ENCODE measurements around the gene SYNGR1. TPM values are rescaled to one million over a fixed set of nuclear protein-coding genes. Genes with fewer than 3 reads are reported as not detected.

Gene SYNGR1
- polyA plus RNA-seq, 6 donors from 2014 or later = 2.6 to 11.9 (median 4.6) TPM

DNA sequence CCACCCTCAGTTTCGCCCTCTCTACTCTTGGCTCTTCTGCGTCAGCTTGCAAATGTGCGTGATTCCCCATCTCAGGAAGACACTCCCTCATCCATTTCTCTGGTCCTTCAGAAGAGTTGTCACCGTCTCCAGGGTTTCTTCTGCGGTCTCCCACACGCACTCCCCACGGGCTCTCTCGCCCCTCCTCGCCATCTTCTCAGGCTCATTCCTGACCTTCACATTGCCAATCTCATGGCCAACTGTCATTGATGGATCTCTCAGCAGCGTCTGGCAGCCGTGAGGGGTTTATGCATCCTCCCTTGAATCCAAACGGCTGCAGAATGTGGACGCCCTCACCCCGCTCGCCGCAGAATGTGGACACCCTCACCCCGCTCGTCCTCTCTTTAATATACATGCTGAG lies 10.5 kb downstream of the SYNGR1 start:
- peaks cover 10 to 28% (median 25%) of the 10 kb centered on the region in 3 donors for H3K4me1 Mint-ChIP-seq
- H3K4me3 Mint-ChIP-seq = no peak overlapping the region
- DNase-seq (no peak), ATAC-seq (ENCODE audit: low read depth in 2 of 2) (no peak)
- H3K36me3 Mint-ChIP-seq = no peaks in the 10 kb centered on the region
- H3K9me3 Mint-ChIP-seq = no peaks in the 10 kb centered on the region
- no peak overlapping the region for H3K27ac Mint-ChIP-seq
- H3K27me3 Mint-ChIP-seq = peaks cover 0 to 11% (median 8%) of the 10 kb centered on the region in 3 donors

DNA sequence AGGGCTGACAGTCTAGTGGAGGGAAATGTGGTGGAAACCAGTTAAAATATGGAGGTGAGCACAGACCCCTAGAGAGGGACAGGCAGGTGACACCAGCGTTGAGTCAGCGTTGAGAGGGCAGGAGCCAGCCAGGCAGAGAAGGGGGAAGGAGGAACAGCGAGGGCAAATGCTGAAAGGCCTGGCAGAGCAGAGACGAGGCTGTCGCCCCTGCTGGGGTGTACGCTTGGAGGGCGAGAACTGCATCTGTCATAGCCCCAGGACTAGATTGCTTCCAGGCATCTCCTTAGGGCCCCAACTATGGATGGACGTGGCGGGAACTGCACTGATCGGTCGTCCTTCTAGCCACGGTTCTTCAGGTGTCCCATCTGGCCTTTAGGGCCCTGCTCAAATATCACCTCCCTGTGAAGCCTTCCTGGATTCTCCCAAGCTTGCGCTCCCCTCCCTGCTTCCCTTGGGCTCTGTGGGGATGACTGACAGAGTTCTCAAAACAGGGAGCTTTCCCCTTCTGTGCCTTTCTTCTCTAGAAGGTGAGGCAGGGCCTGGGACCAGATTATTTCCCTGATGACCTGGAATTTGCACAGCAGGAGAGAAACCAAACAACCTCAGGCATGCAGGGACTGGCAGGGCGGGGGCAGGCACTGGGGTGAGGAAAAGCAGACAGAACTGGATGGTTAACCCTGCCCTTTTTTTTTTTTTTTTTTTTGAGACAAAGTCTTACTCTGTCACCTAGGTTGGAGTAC lies 11.1 kb downstream of the SYNGR1 start:
- H3K27ac Mint-ChIP-seq = peak overlapping the region in 1 of 6 donors; percentile 18
- peaks cover 15 to 32% (median 31%) of the 10 kb centered on the region in 3 donors for H3K4me1 Mint-ChIP-seq
- H3K36me3 Mint-ChIP-seq = no peaks in the 10 kb centered on the region
- peaks cover 0 to 11% (median 8%) of the 10 kb centered on the region in 3 donors for H3K27me3 Mint-ChIP-seq
- DNase-seq (no peak), ATAC-seq (ENCODE audit: low read depth in 2 of 2) (no peak)
- no peak overlapping the region for H3K4me3 Mint-ChIP-seq
- H3K9me3 Mint-ChIP-seq = no peaks in the 10 kb centered on the region

DNA sequence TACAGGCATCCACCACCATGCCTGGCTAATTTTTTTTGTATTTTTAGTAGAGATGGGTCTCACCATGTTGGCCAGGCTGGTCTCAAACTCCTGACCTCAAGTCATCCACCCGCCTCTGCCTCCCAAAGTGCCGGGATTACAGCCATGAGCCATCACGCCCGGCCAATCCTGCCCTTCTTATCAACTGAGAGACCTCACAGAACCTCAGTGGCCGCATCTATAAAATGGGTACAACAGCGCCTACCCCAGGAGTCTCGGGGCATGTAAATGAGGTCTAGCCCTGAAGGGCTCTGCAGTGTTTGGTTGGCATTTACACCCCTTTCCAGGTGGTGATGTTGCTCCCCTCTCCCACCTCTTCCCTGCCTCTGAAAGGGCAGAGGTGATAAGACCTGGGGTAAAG lies 11.7 kb downstream of the SYNGR1 start:
- ATAC-seq (ENCODE audit: low read depth in 2 of 2) = no peak
- Mint-ChIP-seq H3K4me3 (no peak overlapping the region), H3K27me3 (peaks cover 0 to 11% (median 8%) of the 10 kb centered on the region in 3 donors), H3K9me3 (no peaks in the 10 kb centered on the region), H3K4me1 (peaks cover 14 to 33% (median 32%) of the 10 kb centered on the region in 3 donors), H3K36me3 (no peaks in the 10 kb centered on the region), H3K27ac (no peak overlapping the region)
- DNase-seq = no peak

DNA sequence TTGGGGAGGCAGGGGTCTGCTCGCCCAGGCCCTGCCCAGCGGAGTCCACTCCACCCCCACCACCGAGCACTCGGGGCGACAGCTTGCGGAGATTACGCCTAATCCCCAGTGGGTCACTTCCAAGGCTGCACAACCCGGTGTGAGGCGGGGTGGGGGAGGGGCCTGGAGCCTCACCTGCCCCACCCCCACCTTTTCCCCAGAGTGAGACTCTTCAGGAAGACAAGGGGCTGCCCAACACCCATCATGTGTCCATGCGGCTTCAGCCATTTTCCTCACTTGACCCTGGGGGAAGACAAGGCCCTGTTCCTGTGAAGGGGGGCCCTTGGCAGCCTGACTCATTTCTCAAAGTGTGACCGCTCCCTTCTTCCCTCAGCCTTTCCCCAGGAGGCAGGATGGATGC lies 12.5 kb downstream of the SYNGR1 start:
- ATAC-seq (ENCODE audit: low read depth in 2 of 2) (no peak), DNase-seq (no peak)
- Mint-ChIP-seq H3K4me3 (no peak overlapping the region), H3K27me3 (peaks cover 0 to 11% (median 8%) of the 10 kb centered on the region in 3 donors), H3K9me3 (no peaks in the 10 kb centered on the region), H3K27ac (no peak overlapping the region), H3K4me1 (peaks cover 19 to 41% (median 39%) of the 10 kb centered on the region in 3 donors), H3K36me3 (no peaks in the 10 kb centered on the region)

DNA sequence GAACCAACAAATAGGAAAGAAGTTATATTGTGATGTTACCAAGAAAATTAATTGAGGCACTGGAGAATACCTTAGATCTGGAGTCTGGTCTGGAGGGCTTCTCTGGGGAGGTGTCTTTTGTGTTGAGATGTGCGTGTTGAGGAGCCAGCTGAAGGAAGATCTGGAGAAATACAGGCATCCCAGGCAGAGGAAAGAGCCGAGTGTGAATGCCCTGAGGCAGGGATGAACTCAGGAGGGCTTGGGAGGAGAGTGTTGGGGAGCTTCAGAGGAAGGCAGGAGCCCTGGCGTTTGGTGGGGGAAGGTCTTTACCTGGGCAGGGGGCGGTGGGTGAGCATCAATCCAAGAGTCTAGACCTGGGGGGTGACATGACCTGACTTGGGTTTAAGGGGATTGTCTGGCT lies 13.1 kb downstream of the SYNGR1 start:
- H3K27ac Mint-ChIP-seq = peak overlapping the region in 1 of 6 donors; percentile 82
- no peaks in the 10 kb centered on the region for H3K9me3 Mint-ChIP-seq
- ATAC-seq (ENCODE audit: low read depth in 2 of 2) (no peak), DNase-seq (no peak)
- H3K36me3 Mint-ChIP-seq = no peaks in the 10 kb centered on the region
- H3K27me3 Mint-ChIP-seq = peaks cover 0 to 11% (median 8%) of the 10 kb centered on the region in 3 donors
- no peak overlapping the region for H3K4me3 Mint-ChIP-seq
- H3K4me1 Mint-ChIP-seq = peaks cover 19 to 44% (median 39%) of the 10 kb centered on the region in 3 donors

DNA sequence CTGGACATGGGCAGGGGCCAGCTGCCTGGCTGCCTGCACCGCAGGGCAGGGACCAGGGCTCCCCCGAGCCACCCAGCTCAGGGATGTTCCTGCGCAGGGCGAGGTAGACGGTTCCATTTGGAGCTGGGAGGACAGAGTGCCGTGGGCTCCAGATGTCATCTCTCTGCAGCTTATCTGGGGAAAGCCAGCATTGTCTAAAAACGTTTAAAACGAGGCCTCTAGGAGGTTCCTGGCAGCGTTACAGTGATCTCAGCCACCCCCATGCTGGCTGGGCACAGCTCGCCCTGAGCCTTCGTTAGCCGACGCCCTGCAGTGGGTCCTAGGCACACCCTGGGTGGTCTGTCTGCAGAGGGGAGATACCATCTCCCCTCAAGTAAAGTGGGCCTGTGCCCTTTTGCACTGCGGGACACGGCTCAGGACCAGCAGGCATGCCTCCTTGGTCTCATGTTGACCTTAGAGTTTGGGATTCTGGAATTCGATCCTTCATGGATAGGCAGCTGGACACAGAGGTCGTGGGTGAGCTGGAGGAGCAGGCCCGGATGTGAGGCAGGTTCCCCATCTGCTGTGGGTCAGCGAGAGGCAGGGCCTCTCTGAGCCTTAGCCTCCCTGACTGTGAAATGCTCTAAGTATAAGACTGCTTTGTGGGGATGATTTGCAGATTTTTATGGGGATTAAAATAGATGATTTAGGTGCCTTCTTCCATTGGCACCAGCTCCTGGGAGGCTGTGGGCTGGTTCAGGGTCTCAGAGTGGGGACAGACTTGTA lies 14.1 kb downstream of the SYNGR1 start:
- Mint-ChIP-seq H3K36me3 (no peaks in the 10 kb centered on the region), H3K9me3 (no peaks in the 10 kb centered on the region), H3K27me3 (peaks cover 0 to 11% (median 8%) of the 10 kb centered on the region in 3 donors), H3K4me1 (peaks cover 27 to 54% (median 44%) of the 10 kb centered on the region in 3 donors), H3K4me3 (no peak overlapping the region), H3K27ac (peak overlapping the region in 3 of 6 donors; percentile 28 to 48 (median 48))
- DNase-seq (no peak), ATAC-seq (ENCODE audit: low read depth in 2 of 2) (no peak)

DNA sequence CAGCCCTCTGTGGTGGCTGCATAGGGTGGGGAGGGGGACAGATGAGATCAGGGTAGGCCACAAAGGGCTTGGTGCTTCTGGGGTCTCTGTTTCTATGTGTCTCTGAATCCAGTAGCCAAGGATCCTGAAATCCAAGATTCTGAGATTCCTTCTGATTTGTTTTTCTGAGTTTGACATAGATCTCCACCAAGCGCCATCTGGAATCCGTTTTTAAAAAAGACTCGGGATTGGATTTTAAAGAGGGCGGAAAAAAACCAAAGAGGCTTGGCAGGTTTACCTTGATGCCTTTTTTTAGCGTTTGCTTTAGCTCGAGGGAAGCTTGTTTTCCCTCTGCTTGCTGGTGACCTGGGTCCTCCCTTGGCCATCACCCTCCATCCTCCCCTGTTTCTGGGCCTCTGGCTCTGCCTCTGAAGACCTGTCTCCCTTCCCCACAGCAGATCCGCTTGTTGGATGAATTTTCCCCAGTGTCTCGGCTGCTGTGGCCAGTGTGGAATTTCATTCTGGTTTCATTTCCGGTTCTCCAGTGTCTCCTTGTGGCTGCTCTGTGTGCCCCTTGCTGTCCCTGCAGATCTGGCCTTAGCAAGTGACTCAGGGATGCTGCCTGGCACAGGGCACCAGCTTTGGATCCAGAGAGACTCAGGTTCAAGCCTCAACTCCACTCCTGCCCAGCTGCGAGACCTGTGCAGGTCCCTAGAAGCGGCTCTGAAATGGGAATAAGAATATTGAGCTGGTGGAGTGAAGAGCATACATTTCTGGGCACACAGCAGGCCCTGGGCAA lies 15.1 kb downstream of the SYNGR1 start:
- DNase-seq = no peak
- H3K27me3 Mint-ChIP-seq = peaks cover 0 to 11% (median 8%) of the 10 kb centered on the region in 3 donors
- peaks cover 31 to 59% (median 42%) of the 10 kb centered on the region in 3 donors for H3K4me1 Mint-ChIP-seq
- no peak for ATAC-seq (ENCODE audit: low read depth in 2 of 2)
- no peaks in the 10 kb centered on the region for H3K9me3 Mint-ChIP-seq
- H3K27ac Mint-ChIP-seq = peak overlapping the region in 4 of 6 donors; percentile 28 to 81 (median 56)
- no peaks in the 10 kb centered on the region for H3K36me3 Mint-ChIP-seq
- peak overlapping the region in 1 of 8 donors; percentile 8 for H3K4me3 Mint-ChIP-seq

DNA sequence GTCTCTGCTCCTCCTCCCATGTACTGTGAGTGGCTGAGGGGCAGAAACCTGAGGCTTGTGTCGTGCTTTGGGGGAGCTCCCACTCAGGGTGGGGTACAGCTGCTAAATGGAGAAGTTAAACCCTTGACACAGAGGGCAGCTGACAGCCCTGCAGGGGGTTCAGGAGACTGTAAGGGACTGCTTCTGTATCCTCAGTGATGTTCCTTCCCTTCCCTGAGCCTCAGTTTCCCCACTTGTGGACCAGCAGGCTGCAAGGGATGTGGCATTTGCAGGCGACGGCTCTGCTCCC lies 15.6 kb downstream of the SYNGR1 start:
- H3K9me3 Mint-ChIP-seq = no peaks in the 10 kb centered on the region
- H3K27ac Mint-ChIP-seq = peak overlapping the region in 2 of 6 donors; percentile 48 to 65
- H3K36me3 Mint-ChIP-seq = no peaks in the 10 kb centered on the region
- H3K27me3 Mint-ChIP-seq = peaks cover 0 to 11% (median 8%) of the 10 kb centered on the region in 3 donors
- H3K4me1 Mint-ChIP-seq = peaks cover 31 to 54% (median 36%) of the 10 kb centered on the region in 3 donors
- ATAC-seq (ENCODE audit: low read depth in 2 of 2) (peak; percentile 73 to 85), DNase-seq (no peak)
- H3K4me3 Mint-ChIP-seq = peak overlapping the region in 2 of 8 donors; percentile 8 to 70

DNA sequence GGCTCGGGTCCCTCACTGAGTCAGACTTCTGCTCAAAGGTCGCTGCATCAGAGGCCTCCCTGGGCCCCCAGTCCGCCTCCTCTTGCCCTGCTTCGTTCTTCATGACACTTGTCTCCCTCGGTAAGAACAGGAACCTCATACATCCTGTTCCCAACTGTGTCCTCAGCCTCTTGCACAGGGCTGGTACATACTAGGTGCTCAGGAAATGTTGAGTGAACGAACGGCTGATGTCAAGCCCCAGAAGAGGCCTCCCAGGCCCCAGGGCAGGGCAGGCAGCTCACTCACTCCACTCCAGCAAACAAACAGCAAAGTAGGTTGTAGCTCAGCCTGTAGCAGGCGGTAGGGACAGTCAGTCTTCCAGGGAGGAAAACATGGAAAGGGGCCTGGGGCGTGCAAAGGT lies 17.2 kb downstream of the SYNGR1 start:
- Mint-ChIP-seq H3K36me3 (no peaks in the 10 kb centered on the region), H3K9me3 (peaks cover 0 to 2% (median 0%) of the 10 kb centered on the region in 7 donors), H3K4me1 (peaks cover 31 to 49% (median 34%) of the 10 kb centered on the region in 3 donors), H3K27me3 (peaks cover 0 to 11% (median 8%) of the 10 kb centered on the region in 3 donors), H3K27ac (peak overlapping the region in 3 of 6 donors; percentile 60 to 83 (median 82)), H3K4me3 (no peak overlapping the region)
- ATAC-seq (ENCODE audit: low read depth in 2 of 2) = no peak
- DNase-seq = no peak

DNA sequence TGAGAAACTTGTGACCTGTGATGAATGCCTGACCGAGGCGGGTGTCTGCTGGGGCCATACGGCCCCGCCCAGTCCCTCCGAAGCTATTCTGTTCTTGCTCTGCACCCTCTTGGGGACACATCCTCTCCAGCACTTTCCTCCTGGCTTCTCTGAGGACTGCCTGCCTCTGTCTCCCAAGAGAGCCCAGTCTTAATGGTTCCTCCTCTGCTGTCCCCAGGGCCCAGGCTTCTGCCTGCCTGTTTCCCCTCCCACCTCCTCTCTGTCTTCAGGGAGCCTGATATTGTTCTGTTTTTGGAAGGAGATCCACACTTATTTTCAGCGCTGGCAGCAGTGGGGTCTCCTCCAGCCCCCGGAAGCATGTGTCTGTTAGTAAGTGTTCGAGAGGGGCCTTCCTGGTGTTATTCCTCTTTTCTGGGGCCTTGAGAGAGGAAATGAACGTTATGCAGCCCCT lies 18.7 kb downstream of the SYNGR1 start:
- H3K4me3 Mint-ChIP-seq = no peak overlapping the region
- H3K9me3 Mint-ChIP-seq = peaks cover 0 to 5% (median 0%) of the 10 kb centered on the region in 7 donors
- peaks cover 0 to under 1% (median 0%) of the 10 kb centered on the region in 3 donors for H3K27me3 Mint-ChIP-seq
- no peaks in the 10 kb centered on the region for H3K36me3 Mint-ChIP-seq
- DNase-seq (no peak), ATAC-seq (ENCODE audit: low read depth in 2 of 2) (peak; percentile 13 to 16)
- peak overlapping the region in 4 of 6 donors; percentile 7 to 87 (median 50) for H3K27ac Mint-ChIP-seq
- H3K4me1 Mint-ChIP-seq = peaks cover 25 to 41% (median 31%) of the 10 kb centered on the region in 3 donors

DNA sequence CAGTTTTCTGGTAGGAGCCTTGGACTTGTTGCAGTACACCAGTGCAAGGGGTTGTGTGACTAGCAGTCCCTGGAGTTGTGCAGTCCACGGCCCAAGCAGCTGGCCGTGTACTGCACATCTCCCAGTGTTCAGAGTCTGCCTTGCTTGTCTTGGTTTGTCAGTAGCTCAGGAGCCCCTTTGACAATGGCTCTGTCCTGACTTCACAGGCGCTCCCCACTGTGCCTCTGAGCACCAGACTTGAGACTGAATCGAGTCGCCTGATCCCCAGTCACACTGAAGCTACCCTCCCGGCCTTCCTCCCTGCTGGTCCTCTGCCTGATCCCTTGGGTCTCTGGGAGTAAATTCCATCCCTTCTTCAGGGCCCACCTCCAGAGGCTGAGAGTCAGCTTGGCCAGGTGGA lies 19.4 kb downstream of the SYNGR1 start:
- Mint-ChIP-seq H3K27ac (peak overlapping the region in 2 of 6 donors; percentile 46 to 91), H3K27me3 (no peaks in the 10 kb centered on the region), H3K4me1 (peaks cover 23 to 41% (median 31%) of the 10 kb centered on the region in 3 donors), H3K36me3 (no peaks in the 10 kb centered on the region), H3K9me3 (peaks cover 0 to 5% (median 0%) of the 10 kb centered on the region in 7 donors), H3K4me3 (no peak overlapping the region)
- DNase-seq (no peak), ATAC-seq (ENCODE audit: low read depth in 2 of 2) (no peak)

DNA sequence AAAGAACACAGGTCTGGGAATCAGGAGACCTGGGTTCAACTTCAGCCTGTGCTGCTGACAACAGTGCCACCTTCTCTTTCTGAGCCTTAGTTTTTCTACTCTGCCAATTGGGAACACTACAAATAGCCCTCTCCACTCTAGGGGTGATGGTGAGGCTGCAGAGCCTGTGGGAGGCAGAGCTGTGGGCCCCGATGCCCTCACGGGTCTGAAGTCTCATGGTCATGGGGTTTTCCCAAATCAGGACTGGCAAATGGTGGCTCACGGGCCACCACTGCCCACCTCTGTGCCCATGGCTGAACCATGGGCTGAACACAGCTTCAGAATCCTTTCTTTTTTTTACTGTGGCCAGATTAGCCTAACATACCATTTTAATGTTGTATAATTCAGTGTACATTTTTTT lies 19.8 kb downstream of the SYNGR1 start:
- peak overlapping the region in 2 of 6 donors; percentile 46 to 86 for H3K27ac Mint-ChIP-seq
- H3K4me3 Mint-ChIP-seq = no peak overlapping the region
- H3K9me3 Mint-ChIP-seq = peaks cover 0 to 5% (median 0%) of the 10 kb centered on the region in 7 donors
- H3K4me1 Mint-ChIP-seq = peaks cover 20 to 41% (median 27%) of the 10 kb centered on the region in 3 donors
- no peaks in the 10 kb centered on the region for H3K36me3 Mint-ChIP-seq
- DNase-seq = no peak
- no peaks in the 10 kb centered on the region for H3K27me3 Mint-ChIP-seq
- ATAC-seq (ENCODE audit: low read depth in 2 of 2) = no peak

DNA sequence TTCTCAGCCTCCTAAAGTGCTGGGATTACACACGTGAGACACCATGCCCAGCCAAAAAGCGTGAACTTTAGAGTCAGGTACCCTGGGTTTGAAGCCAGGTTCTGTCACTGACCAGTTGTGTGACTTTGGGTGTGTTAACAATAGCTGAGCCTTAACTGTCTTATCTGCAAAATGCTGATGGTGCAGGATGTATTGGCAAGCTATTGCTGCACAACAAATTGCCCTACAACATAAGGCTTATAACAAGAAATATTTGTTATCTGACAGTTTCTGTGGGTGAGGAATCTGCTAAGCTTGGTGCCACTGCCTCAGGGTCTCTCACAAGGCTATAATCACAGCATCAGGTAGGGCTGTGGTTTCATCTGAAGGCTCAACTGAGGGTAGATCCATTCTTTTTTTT lies 21.9 kb downstream of the SYNGR1 start:
- DNase-seq (no peak), ATAC-seq (ENCODE audit: low read depth in 2 of 2) (no peak)
- Mint-ChIP-seq H3K4me1 (peaks cover 13 to 32% (median 16%) of the 10 kb centered on the region in 3 donors), H3K9me3 (peaks cover 0 to 5% (median 0%) of the 10 kb centered on the region in 7 donors), H3K36me3 (no peaks in the 10 kb centered on the region), H3K27ac (no peak overlapping the region), H3K4me3 (no peak overlapping the region), H3K27me3 (no peaks in the 10 kb centered on the region)
